ENCODE data around the gene IL13RA1. TPM values are rescaled to one million over a fixed set of nuclear protein-coding genes. Genes with fewer than 3 reads are reported as not detected.

IL13RA1 gene
- total and polyA plus RNA-seq, 2 of the 13 experiments (the other 11 are each of a cell fraction or from before 2014, with no cell fraction given) = 56.6 to 73.5 TPM

DNA sequence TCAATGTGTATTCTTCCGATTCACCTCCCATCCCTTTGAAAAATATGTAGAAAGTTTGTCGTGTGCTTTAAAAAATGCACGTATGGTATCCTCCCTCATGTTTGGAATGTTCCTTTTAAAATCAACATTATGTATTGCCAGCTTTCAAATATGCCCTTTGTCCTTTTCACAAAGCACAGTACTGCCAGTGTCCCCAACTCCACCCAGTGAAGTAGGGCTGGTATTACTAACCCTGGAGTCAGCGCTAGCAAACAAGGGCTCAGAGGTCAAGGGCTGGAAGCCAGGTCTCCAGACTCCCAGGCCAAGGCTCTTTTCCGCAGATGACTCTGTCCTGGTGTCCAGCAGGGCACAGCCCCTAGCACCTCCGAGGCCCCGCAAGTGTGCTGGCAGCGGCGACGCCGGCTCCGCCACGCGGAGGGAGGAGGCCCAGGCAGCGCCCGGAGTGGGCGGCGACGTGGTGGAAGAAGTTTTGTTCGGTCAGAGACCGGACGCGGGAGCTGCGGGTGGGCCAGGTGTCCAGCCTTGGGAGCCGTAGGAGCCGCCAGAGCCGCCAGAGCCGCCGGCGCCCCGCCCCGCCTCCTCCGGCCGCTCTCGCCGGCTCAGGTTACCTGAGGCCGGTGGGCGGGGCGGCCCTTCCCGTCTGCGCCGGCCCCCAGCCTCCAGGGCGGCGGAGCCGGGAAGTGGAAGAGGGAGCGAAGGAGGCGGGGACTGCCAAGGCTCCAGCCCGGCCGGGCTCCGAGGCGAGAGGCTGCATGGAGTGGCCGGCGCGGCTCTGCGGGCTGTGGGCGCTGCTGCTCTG lies at the start of gene IL13RA1 (continued):
- TF ChIP-seq, protein P1, sequence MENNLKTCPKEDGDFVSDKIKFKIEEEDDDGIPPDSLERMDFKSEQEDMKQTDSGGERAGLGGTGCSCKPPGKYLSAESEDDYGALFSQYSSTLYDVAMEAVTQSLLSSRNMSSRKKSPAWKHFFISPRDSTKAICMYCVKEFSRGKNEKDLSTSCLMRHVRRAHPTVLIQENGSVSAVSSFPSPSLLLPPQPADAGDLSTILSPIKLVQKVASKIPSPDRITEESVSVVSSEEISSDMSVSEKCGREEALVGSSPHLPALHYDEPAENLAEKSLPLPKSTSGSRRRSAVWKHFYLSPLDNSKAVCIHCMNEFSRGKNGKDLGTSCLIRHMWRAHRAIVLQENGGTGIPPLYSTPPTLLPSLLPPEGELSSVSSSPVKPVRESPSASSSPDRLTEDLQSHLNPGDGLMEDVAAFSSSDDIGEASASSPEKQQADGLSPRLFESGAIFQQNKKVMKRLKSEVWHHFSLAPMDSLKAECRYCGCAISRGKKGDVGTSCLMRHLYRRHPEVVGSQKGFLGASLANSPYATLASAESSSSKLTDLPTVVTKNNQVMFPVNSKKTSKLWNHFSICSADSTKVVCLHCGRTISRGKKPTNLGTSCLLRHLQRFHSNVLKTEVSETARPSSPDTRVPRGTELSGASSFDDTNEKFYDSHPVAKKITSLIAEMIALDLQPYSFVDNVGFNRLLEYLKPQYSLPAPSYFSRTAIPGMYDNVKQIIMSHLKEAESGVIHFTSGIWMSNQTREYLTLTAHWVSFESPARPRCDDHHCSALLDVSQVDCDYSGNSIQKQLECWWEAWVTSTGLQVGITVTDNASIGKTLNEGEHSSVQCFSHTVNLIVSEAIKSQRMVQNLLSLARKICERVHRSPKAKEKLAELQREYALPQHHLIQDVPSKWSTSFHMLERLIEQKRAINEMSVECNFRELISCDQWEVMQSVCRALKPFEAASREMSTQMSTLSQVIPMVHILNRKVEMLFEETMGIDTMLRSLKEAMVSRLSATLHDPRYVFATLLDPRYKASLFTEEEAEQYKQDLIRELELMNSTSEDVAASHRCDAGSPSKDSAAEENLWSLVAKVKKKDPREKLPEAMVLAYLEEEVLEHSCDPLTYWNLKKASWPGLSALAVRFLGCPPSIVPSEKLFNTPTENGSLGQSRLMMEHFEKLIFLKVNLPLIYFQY (CRISPR knock-in tag; IDR thresholded peaks at IDR 0.05; ENCODE audit: borderline replicate concordance) = no peak
- TF ChIP-seq ZNF225 (CRISPR knock-in tag; IDR thresholded peaks at IDR 0.05) = no peak
- TF ChIP-seq, protein P2, sequence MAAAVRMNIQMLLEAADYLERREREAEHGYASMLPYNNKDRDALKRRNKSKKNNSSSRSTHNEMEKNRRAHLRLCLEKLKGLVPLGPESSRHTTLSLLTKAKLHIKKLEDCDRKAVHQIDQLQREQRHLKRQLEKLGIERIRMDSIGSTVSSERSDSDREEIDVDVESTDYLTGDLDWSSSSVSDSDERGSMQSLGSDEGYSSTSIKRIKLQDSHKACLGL (CRISPR knock-in tag; IDR thresholded peaks at IDR 0.05) = no peak
- TF ChIP-seq, protein P3, sequence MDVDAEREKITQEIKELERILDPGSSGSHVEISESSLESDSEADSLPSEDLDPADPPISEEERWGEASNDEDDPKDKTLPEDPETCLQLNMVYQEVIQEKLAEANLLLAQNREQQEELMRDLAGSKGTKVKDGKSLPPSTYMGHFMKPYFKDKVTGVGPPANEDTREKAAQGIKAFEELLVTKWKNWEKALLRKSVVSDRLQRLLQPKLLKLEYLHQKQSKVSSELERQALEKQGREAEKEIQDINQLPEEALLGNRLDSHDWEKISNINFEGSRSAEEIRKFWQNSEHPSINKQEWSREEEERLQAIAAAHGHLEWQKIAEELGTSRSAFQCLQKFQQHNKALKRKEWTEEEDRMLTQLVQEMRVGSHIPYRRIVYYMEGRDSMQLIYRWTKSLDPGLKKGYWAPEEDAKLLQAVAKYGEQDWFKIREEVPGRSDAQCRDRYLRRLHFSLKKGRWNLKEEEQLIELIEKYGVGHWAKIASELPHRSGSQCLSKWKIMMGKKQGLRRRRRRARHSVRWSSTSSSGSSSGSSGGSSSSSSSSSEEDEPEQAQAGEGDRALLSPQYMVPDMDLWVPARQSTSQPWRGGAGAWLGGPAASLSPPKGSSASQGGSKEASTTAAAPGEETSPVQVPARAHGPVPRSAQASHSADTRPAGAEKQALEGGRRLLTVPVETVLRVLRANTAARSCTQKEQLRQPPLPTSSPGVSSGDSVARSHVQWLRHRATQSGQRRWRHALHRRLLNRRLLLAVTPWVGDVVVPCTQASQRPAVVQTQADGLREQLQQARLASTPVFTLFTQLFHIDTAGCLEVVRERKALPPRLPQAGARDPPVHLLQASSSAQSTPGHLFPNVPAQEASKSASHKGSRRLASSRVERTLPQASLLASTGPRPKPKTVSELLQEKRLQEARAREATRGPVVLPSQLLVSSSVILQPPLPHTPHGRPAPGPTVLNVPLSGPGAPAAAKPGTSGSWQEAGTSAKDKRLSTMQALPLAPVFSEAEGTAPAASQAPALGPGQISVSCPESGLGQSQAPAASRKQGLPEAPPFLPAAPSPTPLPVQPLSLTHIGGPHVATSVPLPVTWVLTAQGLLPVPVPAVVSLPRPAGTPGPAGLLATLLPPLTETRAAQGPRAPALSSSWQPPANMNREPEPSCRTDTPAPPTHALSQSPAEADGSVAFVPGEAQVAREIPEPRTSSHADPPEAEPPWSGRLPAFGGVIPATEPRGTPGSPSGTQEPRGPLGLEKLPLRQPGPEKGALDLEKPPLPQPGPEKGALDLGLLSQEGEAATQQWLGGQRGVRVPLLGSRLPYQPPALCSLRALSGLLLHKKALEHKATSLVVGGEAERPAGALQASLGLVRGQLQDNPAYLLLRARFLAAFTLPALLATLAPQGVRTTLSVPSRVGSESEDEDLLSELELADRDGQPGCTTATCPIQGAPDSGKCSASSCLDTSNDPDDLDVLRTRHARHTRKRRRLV (CRISPR knock-in tag; IDR thresholded peaks at IDR 0.05) = no peak
- peak; percentile 48; the same call in 1 of the 2 replicates for TF ChIP-seq ZSCAN9 (CRISPR knock-in tag; IDR thresholded peaks at IDR 0.05; ENCODE audit: borderline replicate concordance)
- no peak for TF ChIP-seq ZNF75D (CRISPR knock-in tag; IDR thresholded peaks at IDR 0.05; ENCODE audit: borderline replicate concordance)
- no peak for TF ChIP-seq SOX13 (IDR thresholded peaks at IDR 0.05)
- TF ChIP-seq SOX13 (CRISPR knock-in tag; conservative IDR thresholded peaks at IDR 0.05 in 1 of 2, IDR thresholded peaks at IDR 0.05 in 1 of 2) = peak in 1 of 2 experiments; percentile 78; a peak in 2 of 4 replicates
- TF ChIP-seq ADNP (CRISPR knock-in tag; IDR thresholded peaks at IDR 0.05) = no peak
- TF ChIP-seq ZNF563 (CRISPR knock-in tag; IDR thresholded peaks at IDR 0.05) = no peak
- no peak; the same call in 1 of the 2 replicates for TF ChIP-seq IRF2 (CRISPR knock-in tag; IDR thresholded peaks at IDR 0.05)
- TF ChIP-seq, protein P4, sequence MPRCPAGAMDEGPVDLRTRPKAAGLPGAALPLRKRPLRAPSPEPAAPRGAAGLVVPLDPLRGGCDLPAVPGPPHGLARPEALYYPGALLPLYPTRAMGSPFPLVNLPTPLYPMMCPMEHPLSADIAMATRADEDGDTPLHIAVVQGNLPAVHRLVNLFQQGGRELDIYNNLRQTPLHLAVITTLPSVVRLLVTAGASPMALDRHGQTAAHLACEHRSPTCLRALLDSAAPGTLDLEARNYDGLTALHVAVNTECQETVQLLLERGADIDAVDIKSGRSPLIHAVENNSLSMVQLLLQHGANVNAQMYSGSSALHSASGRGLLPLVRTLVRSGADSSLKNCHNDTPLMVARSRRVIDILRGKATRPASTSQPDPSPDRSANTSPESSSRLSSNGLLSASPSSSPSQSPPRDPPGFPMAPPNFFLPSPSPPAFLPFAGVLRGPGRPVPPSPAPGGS (CRISPR knock-in tag; IDR thresholded peaks at IDR 0.05) = no peak
- no peak for TF ChIP-seq ZNF562 (CRISPR knock-in tag; IDR thresholded peaks at IDR 0.05; ENCODE audit: borderline replicate concordance)
- TF ChIP-seq, protein P5, sequence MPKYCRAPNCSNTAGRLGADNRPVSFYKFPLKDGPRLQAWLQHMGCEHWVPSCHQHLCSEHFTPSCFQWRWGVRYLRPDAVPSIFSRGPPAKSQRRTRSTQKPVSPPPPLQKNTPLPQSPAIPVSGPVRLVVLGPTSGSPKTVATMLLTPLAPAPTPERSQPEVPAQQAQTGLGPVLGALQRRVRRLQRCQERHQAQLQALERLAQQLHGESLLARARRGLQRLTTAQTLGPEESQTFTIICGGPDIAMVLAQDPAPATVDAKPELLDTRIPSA (CRISPR knock-in tag; IDR thresholded peaks at IDR 0.05; ENCODE audit: borderline replicate concordance) = no peak
- peak; percentile 81 for TF ChIP-seq NR2F2 (IDR thresholded peaks at IDR 0.05; ENCODE audit: borderline replicate concordance, low read depth)
